HEK293 (cell line): ENCODE data around the gene VSIR.

Source experiments
- CTCF ChIA-PET: fragments of 350-600 bp; formaldehyde crosslinking; extraction: SDS; loops from one replicate; lab custom pipeline; 2021; ENCODE audit warnings: antibody characterized with exemption; lab: Yijun Ruan, JAX
- POLR2A ChIA-PET: fragments of 300-600 bp; formaldehyde crosslinking; extraction: SDS; loops from one replicate; lab custom pipeline; 2020; ENCODE audit warnings: antibody characterized with exemption, inconsistent platforms; lab: Yijun Ruan, JAX
- H3K27ac ChIP-seq: fragments of 200-500 bp; sonication (Bioruptor generic); 2 replicates; pipeline ENCODE4 v1.5.1; 2014; ENCODE audit warnings: low read depth, low read length, control low read depth, inconsistent platforms; ENCODE audit errors: extremely low read depth
- H3K36me3 ChIP-seq, 2 experiments: fragments of 200-500 bp in 1 of 2; sonication (Bioruptor generic) in 1 of 2; 1 replicate in 1 of 2; 2 replicates in 1 of 2; pipeline ENCODE4 v1.5.1; 2014 to 2017; ENCODE audit warnings: inconsistent platforms in 2 of 2, low read length in 2 of 2; ENCODE audit not compliant: control insufficient read depth in 2 of 2, insufficient read depth in 1 of 2
- H3K4me1 ChIP-seq: fragments of 200-500 bp; sonication (Bioruptor generic); 2 replicates; pipeline ENCODE4 v1.5.1; 2014; ENCODE audit warnings: mild to moderate bottlenecking, low read length, inconsistent platforms; ENCODE audit not compliant: control insufficient read depth, insufficient read depth
- H3K4me3 ChIP-seq: 2 replicates; pipeline ENCODE4 v1.5.1; 2011; ENCODE audit warnings: low read depth, mild to moderate bottlenecking, control low read depth, low read length, moderate library complexity
- H3K9me3 ChIP-seq: fragments of 200-500 bp; sonication (Bioruptor generic); 2 replicates; pipeline ENCODE4 v1.5.1; 2014; ENCODE audit warnings: low read depth, low read length, inconsistent platforms; ENCODE audit not compliant: control insufficient read depth, insufficient read depth
- AEBP2 ChIP-seq: fragments of 450-650 bp; formaldehyde crosslinking; IDR thresholded peaks from 2 replicates; pipeline ENCODE4 v1.5.1; 2016; ENCODE audit warnings: missing biosample characterization, missing genetic modification characterization, borderline replicate concordance
- BCL11A ChIP-seq: fragments of 450-650 bp; formaldehyde crosslinking; IDR thresholded peaks from 2 replicates; pipeline ENCODE4 v1.5.1; 2016; ENCODE audit warnings: low read depth, missing biosample characterization, missing genetic modification characterization
- HOXC10 ChIP-seq: sonication (generic); formaldehyde crosslinking; IDR thresholded peaks from 2 replicates; pipeline ENCODE4 v1.8.1; 2023; ENCODE audit warnings: mild to moderate bottlenecking, missing genetic modification reagents
- REST ChIP-seq: fragments of 450-650 bp; formaldehyde crosslinking; IDR thresholded peaks from 2 replicates; pipeline ENCODE4 v1.5.1; 2016; ENCODE audit warnings: missing biosample characterization, missing genetic modification characterization
- SETDB1 ChIP-seq: IDR thresholded peaks from one replicate; pipeline ENCODE4 v1.6.1; 2017; ENCODE audit warnings: mild to moderate bottlenecking, low read length, moderate library complexity, mixed read lengths; ENCODE audit not compliant: insufficient read length
- ZFP69B ChIP-seq: fragments of 450-650 bp; formaldehyde crosslinking; IDR thresholded peaks from 2 replicates; pipeline ENCODE4 v1.5.1; 2016; ENCODE audit warnings: missing biosample characterization, missing genetic modification characterization
- ZNF132 ChIP-seq: fragments of 450-650 bp; formaldehyde crosslinking; IDR thresholded peaks from 2 replicates; pipeline ENCODE4 v1.5.1; 2017; ENCODE audit warnings: missing biosample characterization, missing genetic modification characterization, borderline replicate concordance
- ZNF223 ChIP-seq: fragments of 450-650 bp; formaldehyde crosslinking; IDR thresholded peaks from 2 replicates; pipeline ENCODE4 v1.5.1; 2016; ENCODE audit warnings: missing biosample characterization, missing genetic modification characterization
- ZNF239 ChIP-seq: fragments of 450-650 bp; formaldehyde crosslinking; IDR thresholded peaks from 2 replicates; pipeline ENCODE4 v1.5.1; 2016; ENCODE audit warnings: missing biosample characterization, missing genetic modification characterization
- ZNF274 ChIP-seq, 2 experiments: fragments of 200-500 bp in 1 of 2; fragments of 450-650 bp in 1 of 2; sonication (Bioruptor generic) in 1 of 2; formaldehyde crosslinking in 1 of 2; IDR thresholded peaks; 2 replicates each; pipeline versions ENCODE4 v1.5.1 to v1.6.1; 2014 to 2016; ENCODE audit warnings: borderline replicate concordance in 1 of 2, inconsistent platforms in 1 of 2, low read length in 1 of 2, missing biosample characterization in 1 of 2, missing genetic modification characterization in 1 of 2
- ZNF449 ChIP-seq: fragments of 450-650 bp; formaldehyde crosslinking; IDR thresholded peaks from 2 replicates; pipeline ENCODE4 v1.5.1; 2017; ENCODE audit warnings: missing biosample characterization, mild to moderate bottlenecking, missing genetic modification characterization, moderate library complexity
- ZNF560 ChIP-seq: fragments of 450-650 bp; formaldehyde crosslinking; IDR thresholded peaks from 2 replicates; pipeline ENCODE4 v1.5.1; 2017; ENCODE audit warnings: missing biosample characterization, missing genetic modification characterization, borderline replicate concordance
- ZNF571 ChIP-seq: fragments of 450-650 bp; formaldehyde crosslinking; IDR thresholded peaks from 2 replicates; pipeline ENCODE4 v1.5.0; 2017; ENCODE audit warnings: missing biosample characterization, missing genetic modification characterization
- ZSCAN16 ChIP-seq: fragments of 450-650 bp; formaldehyde crosslinking; IDR thresholded peaks from 2 replicates; pipeline ENCODE4 v1.5.1; 2016; ENCODE audit warnings: missing biosample characterization, missing genetic modification characterization
- ZSCAN18 ChIP-seq: fragments of 450-650 bp; formaldehyde crosslinking; IDR thresholded peaks from 2 replicates; pipeline ENCODE4 v1.5.1; 2016; ENCODE audit warnings: missing biosample characterization, missing genetic modification characterization
- TF ChIP-seq, protein P1 (sequence below): fragments of 450-650 bp; formaldehyde crosslinking; IDR thresholded peaks from 2 replicates; pipeline ENCODE4 v1.5.1; 2016; ENCODE audit warnings: missing biosample characterization, missing genetic modification characterization
- TF ChIP-seq, protein P2 (sequence below): fragments of 450-650 bp; formaldehyde crosslinking; IDR thresholded peaks from 2 replicates; pipeline ENCODE4 v1.5.1; 2016; ENCODE audit warnings: missing biosample characterization, missing genetic modification characterization

The VSIR gene

GRCh38 chr10:71782917-71783490 lies 9.7 kb upstream of the VSIR start:
- TF ChIP-seq ZNF223 (tag by site-specific recombination), result no peak
- TF ChIP-seq, protein P1, sequence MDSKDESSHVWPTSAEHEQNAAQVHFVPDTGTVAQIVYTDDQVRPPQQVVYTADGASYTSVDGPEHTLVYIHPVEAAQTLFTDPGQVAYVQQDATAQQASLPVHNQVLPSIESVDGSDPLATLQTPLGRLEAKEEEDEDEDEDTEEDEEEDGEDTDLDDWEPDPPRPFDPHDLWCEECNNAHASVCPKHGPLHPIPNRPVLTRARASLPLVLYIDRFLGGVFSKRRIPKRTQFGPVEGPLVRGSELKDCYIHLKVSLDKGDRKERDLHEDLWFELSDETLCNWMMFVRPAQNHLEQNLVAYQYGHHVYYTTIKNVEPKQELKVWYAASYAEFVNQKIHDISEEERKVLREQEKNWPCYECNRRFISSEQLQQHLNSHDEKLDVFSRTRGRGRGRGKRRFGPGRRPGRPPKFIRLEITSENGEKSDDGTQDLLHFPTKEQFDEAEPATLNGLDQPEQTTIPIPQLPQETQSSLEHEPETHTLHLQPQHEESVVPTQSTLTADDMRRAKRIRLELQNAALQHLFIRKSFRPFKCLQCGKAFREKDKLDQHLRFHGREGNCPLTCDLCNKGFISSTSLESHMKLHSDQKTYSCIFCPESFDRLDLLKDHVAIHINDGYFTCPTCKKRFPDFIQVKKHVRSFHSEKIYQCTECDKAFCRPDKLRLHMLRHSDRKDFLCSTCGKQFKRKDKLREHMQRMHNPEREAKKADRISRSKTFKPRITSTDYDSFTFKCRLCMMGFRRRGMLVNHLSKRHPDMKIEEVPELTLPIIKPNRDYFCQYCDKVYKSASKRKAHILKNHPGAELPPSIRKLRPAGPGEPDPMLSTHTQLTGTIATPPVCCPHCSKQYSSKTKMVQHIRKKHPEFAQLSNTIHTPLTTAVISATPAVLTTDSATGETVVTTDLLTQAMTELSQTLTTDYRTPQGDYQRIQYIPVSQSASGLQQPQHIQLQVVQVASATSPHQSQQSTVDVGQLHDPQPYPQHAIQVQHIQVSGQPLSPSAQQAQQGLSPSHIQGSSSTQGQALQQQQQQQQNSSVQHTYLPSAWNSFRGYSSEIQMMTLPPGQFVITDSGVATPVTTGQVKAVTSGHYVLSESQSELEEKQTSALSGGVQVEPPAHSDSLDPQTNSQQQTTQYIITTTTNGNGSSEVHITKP (tag by site-specific recombination), result 0 out of 2 replicates have a peak, but pooled peaks have one; percentile 9
- no peaks in the 10 kb centered on the region for H3K4me1 ChIP-seq
- POLR2A ChIA-PET, result no interaction called here
- H3K9me3 ChIP-seq, result no peaks in the 10 kb centered on the region
- no peaks in the 10 kb centered on the region for H3K36me3 ChIP-seq
- CTCF ChIA-PET, result interaction anchor here (0.7 to 2.0 kb wide), 3 partner anchors 10 to 53 kb away, joined by 3 to 7 read pairs (median 3); partner anchors contain the start of gene VSIR
- no peak overlapping the region for H3K4me3 ChIP-seq
- no peak overlapping the region for H3K27ac ChIP-seq

DNA sequence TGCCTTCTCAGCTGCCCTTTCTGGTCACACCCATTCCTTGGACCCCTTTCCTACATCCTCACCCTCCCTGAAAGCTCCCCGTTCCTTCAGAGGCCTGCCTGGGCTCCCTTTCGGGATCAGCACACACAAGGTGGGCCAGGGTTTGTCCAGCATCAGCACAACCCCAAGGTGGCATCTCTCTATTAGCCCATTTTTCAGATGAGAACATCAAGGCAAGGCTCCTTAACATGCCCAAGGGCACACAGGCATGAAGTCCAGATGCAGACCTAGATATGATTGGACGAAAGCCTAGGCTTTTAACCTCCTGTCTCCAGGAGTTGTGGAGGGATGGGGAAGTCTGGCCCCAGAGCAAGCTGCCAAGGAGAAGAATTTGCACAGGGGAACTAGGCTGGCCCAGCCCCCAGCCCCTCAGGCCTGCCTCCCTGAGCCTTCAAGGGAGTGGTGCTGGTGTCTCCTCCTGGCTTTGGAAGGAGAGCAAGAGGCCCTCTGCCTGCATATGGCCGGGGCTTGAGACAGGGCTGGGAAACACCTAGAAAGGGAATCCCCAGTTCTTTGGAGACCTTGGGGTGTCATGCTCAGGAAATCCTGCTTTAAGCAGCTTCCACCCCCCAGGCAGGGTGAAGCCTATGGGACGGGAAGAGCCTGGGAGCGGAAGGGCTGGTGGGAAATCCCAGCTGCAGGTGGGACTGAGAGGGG lies 9.0 kb upstream of the VSIR start:
- Histone ChIP-seq H3K36me3 (no peaks in the 10 kb centered on the region), H3K4me1 (no peaks in the 10 kb centered on the region), H3K27ac (no peak overlapping the region), H3K9me3 (no peaks in the 10 kb centered on the region), H3K4me3 (no peak overlapping the region)
- CTCF ChIA-PET, result interaction anchor here (0.7 to 1.1 kb wide), 4 partner anchors 10 to 462 kb away, joined by 3 to 4 read pairs (median 3); no protein-coding TSS in a partner anchor
- POLR2A ChIA-PET, result no interaction called here
- no peak for TF ChIP-seq ZSCAN18 (tag by site-specific recombination)
- TF ChIP-seq ZNF132 (tag by site-specific recombination), result no peak
- TF ChIP-seq ZNF560 (tag by site-specific recombination), result no peak
- TF ChIP-seq, protein P2, sequence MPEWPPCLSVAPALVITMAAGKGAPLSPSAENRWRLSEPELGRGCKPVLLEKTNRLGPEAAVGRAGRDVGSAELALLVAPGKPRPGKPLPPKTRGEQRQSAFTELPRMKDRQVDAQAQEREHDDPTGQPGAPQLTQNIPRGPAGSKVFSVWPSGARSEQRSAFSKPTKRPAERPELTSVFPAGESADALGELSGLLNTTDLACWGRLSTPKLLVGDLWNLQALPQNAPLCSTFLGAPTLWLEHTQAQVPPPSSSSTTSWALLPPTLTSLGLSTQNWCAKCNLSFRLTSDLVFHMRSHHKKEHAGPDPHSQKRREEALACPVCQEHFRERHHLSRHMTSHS (tag by site-specific recombination), result no peak
- no peak for TF ChIP-seq ZNF571 (tag by site-specific recombination)
- no peak for TF ChIP-seq ZNF274 (IDR thresholded peaks at IDR 0.05; ENCODE audit: low read length)
- TF ChIP-seq ZNF274 (tag by site-specific recombination; IDR thresholded peaks at IDR 0.05; ENCODE audit: borderline replicate concordance), result no peak
- no peak for TF ChIP-seq ZNF239 (tag by site-specific recombination)
- TF ChIP-seq REST (tag by site-specific recombination), result no peak
- TF ChIP-seq ZSCAN16 (tag by site-specific recombination), result no peak
- no peak for TF ChIP-seq BCL11A (tag by site-specific recombination)
- TF ChIP-seq ZFP69B (tag by site-specific recombination), result no peak
- no peak for TF ChIP-seq ZNF449 (tag by site-specific recombination)
- TF ChIP-seq HOXC10 (CRISPR knock-in tag), result no peak
- TF ChIP-seq SETDB1, result no peak
- no peak for TF ChIP-seq AEBP2
